HepG2 (cell line): ENCODE measurements around the gene MMP25. TPM values are rescaled to one million over a fixed set of nuclear protein-coding genes. Genes with fewer than 3 reads are reported as not detected.

Experiments
- ARID3A ChIP-seq: IDR thresholded peaks from 2 replicates; pipeline ENCODE4 v1.6.1; 2012; ENCODE audit warnings: low read depth, low read length, improper control_type of control experiment
- FOXK1 ChIP-seq: sonication (generic); formaldehyde crosslinking; IDR thresholded peaks from 2 replicates; pipeline ENCODE4 v1.4.0; 2020; ENCODE audit warnings: low read depth, missing genetic modification reagents, borderline replicate concordance
- GATAD1 ChIP-seq: IDR thresholded peaks from 2 replicates; pipeline ENCODE4 v1.6.1; 2016; ENCODE audit warnings: missing genetic modification reagents, missing compliant biosample characterization
- GTF2F1 ChIP-seq: fragments of 150-350 bp; IDR thresholded peaks from 2 replicates; pipeline ENCODE4 v1.6.1; 2014; ENCODE audit warnings: low read length
- HMGXB4 ChIP-seq, 2 experiments: sonication (generic) in 1 of 2; formaldehyde crosslinking in 1 of 2; IDR thresholded peaks; 2 replicates each; pipeline versions ENCODE4 v1.4.0 to v1.6.1; 2018 to 2020; ENCODE audit warnings: missing genetic modification reagents in 2 of 2, borderline replicate concordance in 1 of 2, low read depth in 1 of 2, mild to moderate bottlenecking in 1 of 2, missing biosample characterization in 1 of 2
- HNRNPUL1 ChIP-seq: fragments of 200-400 bp; formaldehyde crosslinking; IDR thresholded peaks from 2 replicates; pipeline ENCODE4 v1.6.1; 2017; ENCODE audit warnings: low read depth, mild to moderate bottlenecking, low read length, moderate library complexity
- MAX ChIP-seq: IDR thresholded peaks from 2 replicates; pipeline ENCODE4 v1.6.1; 2012; ENCODE audit warnings: inconsistent platforms
- NCOA2 ChIP-seq: sonication (generic); formaldehyde crosslinking; IDR thresholded peaks from 2 replicates; pipeline ENCODE4 v1.8.0; 2022; ENCODE audit warnings: inconsistent platforms
- NFKBIZ ChIP-seq: IDR thresholded peaks from 2 replicates; pipeline ENCODE4 v1.6.1; 2018; ENCODE audit warnings: missing genetic modification reagents, missing compliant biosample characterization
- NFYC ChIP-seq: IDR thresholded peaks from 2 replicates; pipeline ENCODE4 v1.6.1; 2016; ENCODE audit warnings: missing genetic modification reagents, missing compliant biosample characterization
- THAP9 ChIP-seq: sonication (generic); formaldehyde crosslinking; IDR thresholded peaks from 2 replicates; pipeline ENCODE4; 2020; ENCODE audit warnings: missing genetic modification reagents, mild to moderate bottlenecking, borderline replicate concordance
- YY1 ChIP-seq: IDR thresholded peaks from 2 replicates; pipeline ENCODE4 v1.6.1; 2011; ENCODE audit warnings: low read length, low read depth, moderate library complexity, mild to moderate bottlenecking; ENCODE audit not compliant: insufficient read depth, insufficient replicate concordance
- ZBTB3 ChIP-seq: sonication (generic); formaldehyde crosslinking; IDR thresholded peaks from 2 replicates; pipeline ENCODE4 v1.4.0; 2020; ENCODE audit warnings: low read depth, mild to moderate bottlenecking, moderate library complexity, missing genetic modification reagents, borderline replicate concordance
- ZNF263 ChIP-seq: sonication (generic); formaldehyde crosslinking; IDR thresholded peaks from 2 replicates; pipeline ENCODE4 v1.4.0; 2020; ENCODE audit warnings: missing genetic modification reagents
- ZNF329 ChIP-seq: sonication (generic); formaldehyde crosslinking; IDR thresholded peaks from 2 replicates; pipeline ENCODE4 v1.9.0; 2021; ENCODE audit warnings: low read depth, mild to moderate bottlenecking, missing genetic modification reagents
- ZNF501 ChIP-seq: sonication (generic); formaldehyde crosslinking; IDR thresholded peaks from 2 replicates; pipeline ENCODE4 v1.5.1; 2020; ENCODE audit warnings: mild to moderate bottlenecking, moderate library complexity, missing genetic modification reagents
- ZNF687 ChIP-seq: sonication (generic); formaldehyde crosslinking; IDR thresholded peaks from 2 replicates; pipeline ENCODE4 v1.5.1; 2020; ENCODE audit warnings: mild to moderate bottlenecking, missing genetic modification reagents, moderate library complexity
- polyA plus RNA-seq, 8 experiments: library from polyadenylated mRNA; depleted of rRNA in 3 of 8; stranded (reverse) in 7 of 8; unstranded in 1 of 8; fragments of >200 nt; fragmentation: Illumina TruSeq in 4 of 8; extraction: Trizol in 4 of 8; gene quantifications; 2 replicates each; pipeline versions ENCODE4 v1.2.1 to v1.2.3, GENCODE V29; 2011 to 2016; ENCODE audit warnings: low read depth in 4 of 8, missing spikeins in 1 of 8, mixed read lengths in 1 of 8; ENCODE audit not compliant: insufficient read depth in 1 of 8
- total RNA-seq, 5 experiments: library from RNA; depleted of rRNA; stranded (reverse); fragments of >200 nt; fragmentation: Illumina TruSeq; extraction: Trizol; gene quantifications; 2 replicates each; pipeline ENCODE4 v1.2.3, GENCODE V29; 2016; ENCODE audit warnings: low read depth in 1 of 5

Gene MMP25
- total and polyA plus RNA-seq, 2 of the 13 experiments (the other 11 are each of a cell fraction or from before 2014, with no cell fraction given), result 0.04 to 0.08 TPM

- no peak for TF ChIP-seq ARID3A
- TF ChIP-seq ZNF687 (CRISPR knock-in tag), result peak; percentile 75
- no peak for TF ChIP-seq GATAD1
- 0 out of 2 replicates have a peak, but pooled peaks have one; percentile 27 for TF ChIP-seq ZNF501 (CRISPR knock-in tag)
- no peak for TF ChIP-seq GTF2F1
- TF ChIP-seq HMGXB4 (CRISPR knock-in tag; IDR thresholded peaks at IDR 0.05; ENCODE audit: borderline replicate concordance in 1 of 2, low read depth in 1 of 2), result no peak
- TF ChIP-seq NFKBIZ (CRISPR knock-in tag), result 0 out of 2 replicates have a peak, but pooled peaks have one; percentile 38
- TF ChIP-seq YY1, result peak; percentile 55
- peak; percentile 48; the same call in 1 of the 2 replicates for TF ChIP-seq MAX
- TF ChIP-seq FOXK1 (CRISPR knock-in tag), result no peak
- peak; percentile 45; the same call in 1 of the 2 replicates for TF ChIP-seq THAP9 (CRISPR knock-in tag)
- TF ChIP-seq NCOA2, result no peak
- peak; percentile 83 for TF ChIP-seq ZNF263 (CRISPR knock-in tag)
- TF ChIP-seq ZNF329 (CRISPR knock-in tag), result no peak
- no peak for TF ChIP-seq NFYC (CRISPR knock-in tag)
- TF ChIP-seq HNRNPUL1, result no peak
- no peak for TF ChIP-seq ZBTB3 (CRISPR knock-in tag)
Measured at GRCh38 chr16:3099732-3100499, 53.6 kb downstream of the MMP25 start (continued).
